SW480 (cell line): ENCODE measurements around the gene TPCN2.
"Not testable (repeated sequence)": the region's sequence is repeated elsewhere in the genome, so short reads cannot be mapped to it uniquely, and the experiment has no call there.

Experiments
- DNase-seq: peaks from one replicate; pipeline ENCODE4 v3.0.0-alpha.2; 2016; ENCODE audit warnings: low spot score

Gene TPCN2

GRCh38 chr11:69076129-69076791 lies 27.5 kb downstream of the TPCN2 start:
- peak; percentile 90 for DNase-seq

GRCh38 chr11:69076977-69077376 lies 28.2 kb downstream of the TPCN2 start:
- not testable (repeated sequence) for DNase-seq

GRCh38 chr11:69078508-69078907 lies 29.8 kb downstream of the TPCN2 start:
- peak; percentile 67 for DNase-seq

- no peak for DNase-seq
Measured at GRCh38 chr11:69078930-69079605, 30.3 kb downstream of the TPCN2 start.

GRCh38 chr11:69079661-69080256 lies 31.0 kb downstream of the TPCN2 start:
- DNase-seq, result peak; percentile 37

GRCh38 chr11:69080257-69080995 lies 31.7 kb downstream of the TPCN2 start:
- peak; percentile 94 for DNase-seq

GRCh38 chr11:69081180-69081579 lies 32.4 kb downstream of the TPCN2 start:
- DNase-seq, result no peak

- DNase-seq, result no peak
Measured at GRCh38 chr11:69083531-69084247, 35.0 kb downstream of the TPCN2 start.

- DNase-seq, result no peak
Measured at GRCh38 chr11:69084371-69084770, 35.6 kb downstream of the TPCN2 start.

- no peak for DNase-seq
Measured at GRCh38 chr11:69085490-69086095, 36.9 kb downstream of the TPCN2 start.

- no peak for DNase-seq
Measured at GRCh38 chr11:69086152-69087132, 37.7 kb downstream of the TPCN2 start.

- no peak for DNase-seq
Measured at GRCh38 chr11:69087133-69087524, 38.4 kb downstream of the TPCN2 start.

GRCh38 chr11:69087811-69088210 lies 39.1 kb downstream of the TPCN2 start:
- DNase-seq, result no peak

GRCh38 chr11:69088676-69089146 lies 40.0 kb downstream of the TPCN2 start:
- peak; percentile 81 for DNase-seq

GRCh38 chr11:69089258-69089657 lies 40.5 kb downstream of the TPCN2 start:
- peak; percentile 46 for DNase-seq

- no peak for DNase-seq
Measured at GRCh38 chr11:69091638-69092165, 43.0 kb downstream of the TPCN2 start.

- no peak for DNase-seq
Measured at GRCh38 chr11:69092263-69092662, 43.5 kb downstream of the TPCN2 start.

GRCh38 chr11:69093106-69093505 lies 44.4 kb downstream of the TPCN2 start:
- no peak for DNase-seq

- peak; percentile 71 for DNase-seq
Measured at GRCh38 chr11:69094111-69094914, 45.6 kb downstream of the TPCN2 start.
